H9 (cell line): ENCODE results near the gene CRYGA. TPM values are rescaled to one million over a fixed set of nuclear protein-coding genes. Genes with fewer than 3 reads are reported as not detected.

Experiments
- DNase-seq: peaks from one replicate; pipeline ENCODE4 v3.0.0-alpha.2; 2017
- H2AFZ ChIP-seq: one replicate; pipeline ENCODE4 v1.6.1; 2013; ENCODE audit warnings: mild to moderate bottlenecking, low read length, control low read depth, moderate library complexity
- H2AK5ac ChIP-seq: 2 replicates; pipeline ENCODE4 v1.6.1; 2013; ENCODE audit warnings: low read length, control low read depth, mixed read lengths; ENCODE audit not compliant: insufficient read length
- H2BK120ac ChIP-seq: one replicate; pipeline ENCODE4 v1.6.1; 2013; ENCODE audit warnings: low read depth, mild to moderate bottlenecking, low read length, control low read depth, inconsistent platforms; ENCODE audit not compliant: poor library complexity, severe bottlenecking
- H2BK12ac ChIP-seq: 2 replicates; pipeline ENCODE4 v1.6.1; 2013; ENCODE audit warnings: low read length, control low read depth, mixed read lengths, low read depth; ENCODE audit not compliant: insufficient read length
- H2BK15ac ChIP-seq: 2 replicates; pipeline ENCODE4 v1.6.1; 2013; ENCODE audit warnings: low read depth, low read length, control low read depth
- H2BK20ac ChIP-seq: one replicate; pipeline ENCODE4 v1.6.1; 2013; ENCODE audit warnings: low read depth, mild to moderate bottlenecking, low read length, control low read depth, inconsistent platforms; ENCODE audit not compliant: poor library complexity, severe bottlenecking
- H2BK5ac ChIP-seq: 2 replicates; pipeline ENCODE4 v1.6.1; 2013; ENCODE audit warnings: low read length, control low read depth, mixed read lengths; ENCODE audit not compliant: insufficient read length
- H3K14ac ChIP-seq: 2 replicates; pipeline ENCODE4 v1.6.1; 2013; ENCODE audit warnings: low read length, control low read depth; ENCODE audit not compliant: insufficient read depth
- H3K18ac ChIP-seq: 2 replicates; pipeline ENCODE4 v1.6.1; 2013; ENCODE audit warnings: low read depth, mild to moderate bottlenecking, mixed read lengths, low read length, control low read depth; ENCODE audit not compliant: insufficient read length
- H3K23ac ChIP-seq: 2 replicates; pipeline ENCODE4 v1.6.1; 2013; ENCODE audit warnings: low read length, control low read depth, mixed read lengths, low read depth; ENCODE audit not compliant: insufficient read length
- H3K23me2 ChIP-seq: 2 replicates; pipeline ENCODE4 v1.6.1; 2013; ENCODE audit warnings: low read depth, mild to moderate bottlenecking, mixed read lengths, low read length, control low read depth; ENCODE audit not compliant: insufficient read length, poor library complexity, severe bottlenecking
- H3K27ac ChIP-seq: 2 replicates; pipeline ENCODE4 v1.5.1; 2013; ENCODE audit warnings: low read length, control low read depth, mixed read lengths, low read depth; ENCODE audit not compliant: insufficient read length
- H3K27me3 ChIP-seq: 2 replicates; pipeline ENCODE4 v1.6.1; 2013; ENCODE audit warnings: low read length, control low read depth, inconsistent platforms; ENCODE audit not compliant: insufficient read depth
- H3K4ac ChIP-seq: 2 replicates; pipeline ENCODE4 v1.6.1; 2013; ENCODE audit warnings: low read depth, mild to moderate bottlenecking, control low read depth, inconsistent platforms, low read length, moderate library complexity
- H3K4me1 ChIP-seq: 2 replicates; pipeline ENCODE4 v1.6.1; 2013; ENCODE audit warnings: low read length, control low read depth, inconsistent platforms; ENCODE audit not compliant: insufficient read depth
- H3K4me2 ChIP-seq: 2 replicates; pipeline ENCODE4 v1.6.1; 2013; ENCODE audit warnings: low read length, control low read depth, mixed read lengths; ENCODE audit not compliant: insufficient read length, insufficient read depth
- H3K56ac ChIP-seq: 2 replicates; pipeline ENCODE4 v1.6.1; 2013; ENCODE audit warnings: low read depth, mild to moderate bottlenecking, mixed read lengths, low read length, control low read depth; ENCODE audit not compliant: insufficient read length
- H3K79me1 ChIP-seq: 2 replicates; pipeline ENCODE4 v1.6.1; 2013; ENCODE audit warnings: low read depth, mild to moderate bottlenecking, moderate library complexity, low read length, control low read depth, inconsistent platforms; ENCODE audit not compliant: insufficient read depth, poor library complexity, severe bottlenecking
- H3K79me2 ChIP-seq: 2 replicates; pipeline ENCODE4 v1.6.1; 2013; ENCODE audit warnings: low read length, control low read depth, inconsistent platforms; ENCODE audit not compliant: insufficient read depth
- H3K9ac ChIP-seq: 2 replicates; pipeline ENCODE4 v1.6.1; 2013; ENCODE audit warnings: low read length, control low read depth, mixed read lengths; ENCODE audit not compliant: insufficient read length; ENCODE audit errors: extremely low read depth
- H3K9me3 ChIP-seq: one replicate; pipeline ENCODE4 v1.6.1; 2013; ENCODE audit warnings: low read depth, low read length, inconsistent platforms; ENCODE audit not compliant: control insufficient read depth
- H3T11ph ChIP-seq: one replicate; pipeline ENCODE4 v1.6.1; 2013; ENCODE audit warnings: mild to moderate bottlenecking, low read length, control low read depth, inconsistent platforms
- H4K20me1 ChIP-seq: one replicate; pipeline ENCODE4 v1.6.1; 2013; ENCODE audit not compliant: control insufficient read depth, insufficient read length, insufficient read depth
- H4K5ac ChIP-seq: 2 replicates; pipeline ENCODE4 v1.6.1; 2013; ENCODE audit warnings: low read depth, mild to moderate bottlenecking, mixed read lengths, low read length, control low read depth; ENCODE audit not compliant: insufficient read length
- H4K8ac ChIP-seq: replicated peaks from 2 replicates; pipeline ENCODE4 v1.6.1; 2013; ENCODE audit warnings: low read length, control low read depth, mixed read lengths, low read depth; ENCODE audit not compliant: insufficient read length
- H4K91ac ChIP-seq: 2 replicates; pipeline ENCODE4 v1.6.1; 2013; ENCODE audit warnings: low read depth, mild to moderate bottlenecking, moderate library complexity, mixed read lengths, low read length, control low read depth; ENCODE audit not compliant: insufficient read length
- H3K27ac Mint-ChIP-seq, 3 experiments: 2 replicates in 2 of 3; 3 replicates in 1 of 3; pipeline ENCODE4 v1.8.0; 2020 to 2021; ENCODE audit warnings: mixed read lengths in 3 of 3, mild to moderate bottlenecking in 1 of 3, moderate library complexity in 1 of 3
- H3K27me3 Mint-ChIP-seq: 2 replicates; pipeline ENCODE4 v1.8.0; 2021; ENCODE audit warnings: low read depth, mild to moderate bottlenecking, moderate library complexity, mixed read lengths
- H3K36me3 Mint-ChIP-seq, 3 experiments: 2 replicates in 2 of 3; 3 replicates in 1 of 3; pipeline ENCODE4 v1.8.0; 2020 to 2021; ENCODE audit warnings: low read depth in 3 of 3, mixed read lengths in 3 of 3; ENCODE audit not compliant: insufficient read depth in 1 of 3
- H3K4me1 Mint-ChIP-seq, 2 experiments: 2 replicates each; pipeline ENCODE4 v1.8.0; 2020; ENCODE audit warnings: mixed read lengths in 2 of 2
- H3K4me3 Mint-ChIP-seq, 2 experiments: 2 replicates in 1 of 2; 3 replicates in 1 of 2; pipeline ENCODE4 v1.8.0; 2020 to 2021; ENCODE audit warnings: mild to moderate bottlenecking in 2 of 2, mixed read lengths in 2 of 2, moderate library complexity in 1 of 2
- H3K9me3 Mint-ChIP-seq, 2 experiments: 2 replicates in 1 of 2; 3 replicates in 1 of 2; pipeline ENCODE4 v1.8.0; 2020; ENCODE audit warnings: mild to moderate bottlenecking in 2 of 2, mixed read lengths in 2 of 2, moderate library complexity in 1 of 2
- WGBS: extraction: QIAGEN DNeasy Blood & Tissue Kit; methylation state at CpG from one replicate; pipeline ENCODE4 v1.1.7; 2013; ENCODE audit warnings: missing lambda C conversion rate, low lambda C conversion rate, mixed read lengths; ENCODE audit not compliant: insufficient read length; ENCODE audit errors: extremely low coverage; 5-methylcytosine and 5-hydroxymethylcytosine counted together
- total RNA-seq: library from RNA; stranded (reverse); gene quantifications from 2 replicates; pipeline ENCODE4 v1.2.1, GENCODE V29; 2021
- TF ChIP-seq, protein P1 (sequence below): fragments of 200-600 bp; sonication (generic); conservative IDR thresholded peaks from 3 replicates; pipeline ENCODE4 v1.8.0; 2021; ENCODE audit warnings: antibody characterized with exemption, mild to moderate bottlenecking

Gene CRYGA
- total RNA-seq, 1 experiment from 2014 or later: not detected

DNA sequence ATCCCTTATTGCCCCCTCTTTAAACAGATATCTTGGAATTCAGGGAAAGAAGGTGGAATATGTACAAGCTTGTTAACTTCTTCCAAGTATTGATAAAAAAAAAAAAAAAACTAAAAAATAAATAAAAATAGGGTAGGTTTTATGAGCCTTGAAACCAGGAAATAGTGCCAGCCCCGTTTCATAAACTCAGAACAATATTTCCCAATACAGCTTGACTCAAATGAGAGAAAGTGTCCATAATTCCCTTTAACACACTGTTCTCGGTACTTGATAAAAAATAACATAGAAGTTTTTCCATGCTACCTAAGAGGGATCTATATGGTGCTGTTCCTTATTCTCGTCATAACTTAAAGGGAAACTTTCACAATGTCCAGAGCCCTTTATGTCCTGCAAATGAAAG lies 44.4 kb upstream of the CRYGA start:
- no peak overlapping the region for H2BK20ac ChIP-seq
- no peaks in the 10 kb centered on the region for H3K4me1 Mint-ChIP-seq
- H3K9ac ChIP-seq: no peak overlapping the region
- H3K79me1 ChIP-seq: no peaks in the 10 kb centered on the region
- H4K20me1 ChIP-seq: no peaks in the 10 kb centered on the region
- H3K9me3 ChIP-seq: no peaks in the 10 kb centered on the region
- no peak overlapping the region for H3K4me2 ChIP-seq
- H3K4me1 ChIP-seq: no peaks in the 10 kb centered on the region
- no peaks in the 10 kb centered on the region for H3K27me3 ChIP-seq
- H3K36me3 Mint-ChIP-seq: no peaks in the 10 kb centered on the region
- H4K91ac ChIP-seq: no peak overlapping the region
- H4K8ac ChIP-seq: no peak overlapping the region
- H3K23me2 ChIP-seq: no peaks in the 10 kb centered on the region
- no peak overlapping the region for H2BK5ac ChIP-seq
- H3T11ph ChIP-seq: no peak overlapping the region
- no peak overlapping the region for H3K4ac ChIP-seq
- TF ChIP-seq, protein P1, sequence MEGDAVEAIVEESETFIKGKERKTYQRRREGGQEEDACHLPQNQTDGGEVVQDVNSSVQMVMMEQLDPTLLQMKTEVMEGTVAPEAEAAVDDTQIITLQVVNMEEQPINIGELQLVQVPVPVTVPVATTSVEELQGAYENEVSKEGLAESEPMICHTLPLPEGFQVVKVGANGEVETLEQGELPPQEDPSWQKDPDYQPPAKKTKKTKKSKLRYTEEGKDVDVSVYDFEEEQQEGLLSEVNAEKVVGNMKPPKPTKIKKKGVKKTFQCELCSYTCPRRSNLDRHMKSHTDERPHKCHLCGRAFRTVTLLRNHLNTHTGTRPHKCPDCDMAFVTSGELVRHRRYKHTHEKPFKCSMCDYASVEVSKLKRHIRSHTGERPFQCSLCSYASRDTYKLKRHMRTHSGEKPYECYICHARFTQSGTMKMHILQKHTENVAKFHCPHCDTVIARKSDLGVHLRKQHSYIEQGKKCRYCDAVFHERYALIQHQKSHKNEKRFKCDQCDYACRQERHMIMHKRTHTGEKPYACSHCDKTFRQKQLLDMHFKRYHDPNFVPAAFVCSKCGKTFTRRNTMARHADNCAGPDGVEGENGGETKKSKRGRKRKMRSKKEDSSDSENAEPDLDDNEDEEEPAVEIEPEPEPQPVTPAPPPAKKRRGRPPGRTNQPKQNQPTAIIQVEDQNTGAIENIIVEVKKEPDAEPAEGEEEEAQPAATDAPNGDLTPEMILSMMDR: no peak
- H2AFZ ChIP-seq: no peak overlapping the region
- no CpG with 5 or more reads among the region's 3 CpGs for WGBS
- no peak overlapping the region for H4K5ac ChIP-seq
- no peak overlapping the region for H2BK120ac ChIP-seq
- no peak overlapping the region for H3K18ac ChIP-seq
- no peaks in the 10 kb centered on the region for H3K9me3 Mint-ChIP-seq
- DNase-seq: no peak
- H3K27ac ChIP-seq: no peak overlapping the region
- no peak overlapping the region for H3K4me3 Mint-ChIP-seq
- H3K23ac ChIP-seq: no peak overlapping the region
- H3K27me3 Mint-ChIP-seq: no peaks in the 10 kb centered on the region
- H3K14ac ChIP-seq: no peak overlapping the region
- H2BK15ac ChIP-seq: no peak overlapping the region
- no peak overlapping the region for H2BK12ac ChIP-seq
- no peak overlapping the region for H3K27ac Mint-ChIP-seq
- H2AK5ac ChIP-seq: no peak overlapping the region
- no peaks in the 10 kb centered on the region for H3K79me2 ChIP-seq
- no peak overlapping the region for H3K56ac ChIP-seq
